OCI-LY3 (cell line): ENCODE data around the gene MACO1.

Experiments
- H2AFZ ChIP-seq: fragments of 200-600, 300-600 bp; shearing (Covaris generic); 2 replicates; pipeline ENCODE4 v1.6.0; 2014; ENCODE audit warnings: antibody characterized with exemption, low read depth, low read length
- H3K27ac ChIP-seq: fragments of 200-600, 300-600 bp; sonication (generic); 2 replicates; pipeline ENCODE4 v1.5.1; 2014; ENCODE audit warnings: mild to moderate bottlenecking, low read length, moderate library complexity, mixed read lengths
- H3K27me3 ChIP-seq: fragments of 200-600, 300-600 bp; sonication (generic); 2 replicates; pipeline ENCODE4 v1.6.1; 2014; ENCODE audit warnings: low read depth, low read length, mixed read lengths
- H3K36me3 ChIP-seq: fragments of 200-600, 300-600 bp; sonication (generic); replicated peaks from 2 replicates; pipeline ENCODE3; 2014; ENCODE audit warnings: low read depth, low read length, mixed read lengths
- H3K4me1 ChIP-seq: fragments of 300-600, 200-600 bp; sonication (generic); 2 replicates; pipeline ENCODE4 v1.6.1; 2014; ENCODE audit warnings: low read length, mixed read lengths
- H3K4me2 ChIP-seq: fragments of 200-600, 300-600 bp; sonication (generic); 2 replicates; pipeline ENCODE4 v1.6.1; 2014; ENCODE audit warnings: low read length, mixed read lengths
- H3K4me3 ChIP-seq: fragments of 300-600, 200-600 bp; sonication (generic); 2 replicates; pipeline ENCODE4 v1.5.1; 2014; ENCODE audit warnings: antibody characterized with exemption, mild to moderate bottlenecking, low read length, moderate library complexity
- H3K79me2 ChIP-seq: fragments of 300-600, 200-600 bp; shearing (Covaris generic); 2 replicates; pipeline ENCODE4 v1.6.1; 2014; ENCODE audit warnings: mild to moderate bottlenecking, low read length, mixed read lengths
- H3K9ac ChIP-seq: fragments of 300-600, 200-600 bp; shearing (Covaris generic); 2 replicates; pipeline ENCODE4 v1.6.0; 2014; ENCODE audit warnings: mild to moderate bottlenecking, low read length, moderate library complexity
- H3K9me3 ChIP-seq: fragments of 200-600, 300-600 bp; shearing (Covaris generic); 2 replicates; pipeline ENCODE4 v1.6.1; 2014; ENCODE audit warnings: low read length, mixed read lengths; ENCODE audit not compliant: insufficient read depth
- H4K20me1 ChIP-seq: fragments of 200-600, 300-600 bp; sonication (generic); 2 replicates; pipeline ENCODE4 v1.6.1; 2016; ENCODE audit warnings: low read length, mixed read lengths; ENCODE audit not compliant: insufficient read depth
- EZH2phosphoT487 ChIP-seq: fragments of 200-600 bp; shearing (Covaris generic); IDR thresholded peaks from 2 replicates; pipeline ENCODE4 v1.6.1; 2018; ENCODE audit warnings: antibody characterized with exemption, mixed run types, low read depth
- TF ChIP-seq, protein P1 (sequence below): fragments of 200-600, 300-600 bp; sonication (generic); IDR thresholded peaks from 2 replicates; pipeline ENCODE4 v1.5.1; 2014; ENCODE audit warnings: antibody characterized with exemption, low read length, low read depth

MACO1 gene

DNA sequence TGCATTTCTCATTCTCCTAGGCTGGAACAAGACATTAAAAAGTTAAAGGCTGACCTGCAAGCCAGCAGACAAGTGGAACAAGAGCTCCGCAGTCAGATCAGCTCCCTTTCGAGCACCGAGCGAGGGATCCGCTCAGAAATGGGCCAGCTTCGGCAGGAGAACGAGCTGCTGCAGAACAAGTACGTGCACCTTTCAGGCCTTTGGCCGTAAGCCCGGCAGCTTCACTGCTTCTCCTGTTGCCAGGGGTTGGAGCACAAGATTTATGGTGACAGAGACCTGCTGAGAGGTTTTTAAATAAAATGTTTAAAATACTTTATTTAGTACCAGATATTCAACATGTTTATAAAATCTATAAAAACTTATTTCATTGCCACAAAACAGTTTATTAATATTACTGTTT, 53.4 kb downstream of the MACO1 start:
- Histone ChIP-seq H4K20me1 (0 out of 2 replicates have a peak, but pooled peaks cover 8% of the 10 kb centered on the region), H3K36me3 (peaks cover 24% of the 10 kb centered on the region), H3K4me1 (peaks cover 23% of the 10 kb centered on the region), H3K9ac (no peak overlapping the region), H3K4me3 (no peak overlapping the region), H3K27ac (no peak overlapping the region), H2AFZ (no peak overlapping the region), H3K27me3 (no peaks in the 10 kb centered on the region), H3K9me3 (no peaks in the 10 kb centered on the region), H3K79me2 (peaks cover 68% of the 10 kb centered on the region), H3K4me2 (no peak overlapping the region)
- TF ChIP-seq, protein P1, sequence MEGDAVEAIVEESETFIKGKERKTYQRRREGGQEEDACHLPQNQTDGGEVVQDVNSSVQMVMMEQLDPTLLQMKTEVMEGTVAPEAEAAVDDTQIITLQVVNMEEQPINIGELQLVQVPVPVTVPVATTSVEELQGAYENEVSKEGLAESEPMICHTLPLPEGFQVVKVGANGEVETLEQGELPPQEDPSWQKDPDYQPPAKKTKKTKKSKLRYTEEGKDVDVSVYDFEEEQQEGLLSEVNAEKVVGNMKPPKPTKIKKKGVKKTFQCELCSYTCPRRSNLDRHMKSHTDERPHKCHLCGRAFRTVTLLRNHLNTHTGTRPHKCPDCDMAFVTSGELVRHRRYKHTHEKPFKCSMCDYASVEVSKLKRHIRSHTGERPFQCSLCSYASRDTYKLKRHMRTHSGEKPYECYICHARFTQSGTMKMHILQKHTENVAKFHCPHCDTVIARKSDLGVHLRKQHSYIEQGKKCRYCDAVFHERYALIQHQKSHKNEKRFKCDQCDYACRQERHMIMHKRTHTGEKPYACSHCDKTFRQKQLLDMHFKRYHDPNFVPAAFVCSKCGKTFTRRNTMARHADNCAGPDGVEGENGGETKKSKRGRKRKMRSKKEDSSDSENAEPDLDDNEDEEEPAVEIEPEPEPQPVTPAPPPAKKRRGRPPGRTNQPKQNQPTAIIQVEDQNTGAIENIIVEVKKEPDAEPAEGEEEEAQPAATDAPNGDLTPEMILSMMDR = no peak
- TF ChIP-seq EZH2phosphoT487 = no peak

GRCh38 chr1:25484533-25484932, 53.8 kb downstream of the MACO1 start:
- H3K36me3 ChIP-seq = peaks cover 27% of the 10 kb centered on the region

DNA sequence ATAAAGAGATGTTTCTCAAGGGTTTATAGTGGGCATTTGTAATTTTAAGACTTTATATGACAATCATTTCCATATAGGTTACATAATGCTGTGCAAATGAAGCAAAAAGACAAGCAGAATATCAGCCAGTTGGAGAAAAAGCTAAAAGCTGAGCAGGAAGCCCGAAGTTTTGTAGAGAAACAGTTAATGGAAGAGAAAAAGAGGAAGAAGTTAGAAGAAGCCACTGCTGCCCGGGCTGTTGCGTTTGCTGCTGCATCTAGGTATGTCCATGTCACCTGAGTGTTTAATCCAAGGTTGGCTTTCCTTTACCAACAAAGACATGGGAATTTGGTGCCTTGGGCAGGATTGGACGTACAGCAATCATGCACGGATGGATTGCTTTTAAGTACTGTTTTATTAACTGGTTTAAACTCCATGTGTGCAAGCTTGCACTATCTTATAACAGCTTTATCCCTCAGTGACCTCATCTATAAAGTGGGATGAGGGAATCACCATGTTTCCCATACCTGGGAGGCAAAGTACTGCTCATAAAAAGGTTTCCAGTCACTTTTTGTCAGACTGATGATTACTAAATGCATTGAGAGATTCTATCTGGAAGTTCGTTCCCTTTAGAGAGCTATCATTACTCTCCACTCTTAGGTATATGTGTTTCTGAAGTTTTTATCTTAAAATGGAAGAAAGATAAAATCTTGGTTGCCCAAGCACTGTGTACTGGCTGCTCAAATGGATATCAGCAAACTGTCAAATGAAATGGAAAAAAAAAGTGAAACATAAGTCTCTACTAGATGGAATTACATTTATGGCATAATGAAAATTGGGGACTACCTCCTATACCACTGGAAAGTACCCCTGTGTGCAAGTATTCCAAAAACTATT, 55.1 kb downstream of the MACO1 start:
- Histone ChIP-seq H3K4me2 (peak overlapping the region; percentile 6), H3K4me3 (no peak overlapping the region), H3K4me1 (peaks cover 23% of the 10 kb centered on the region), H3K27ac (peak overlapping the region; percentile 39), H4K20me1 (0 out of 2 replicates have a peak, but pooled peaks cover 8% of the 10 kb centered on the region), H3K27me3 (no peaks in the 10 kb centered on the region), H3K79me2 (peaks cover 53% of the 10 kb centered on the region), H3K9me3 (no peaks in the 10 kb centered on the region), H3K36me3 (peaks cover 23% of the 10 kb centered on the region), H2AFZ (no peak overlapping the region), H3K9ac (no peak overlapping the region)
- TF ChIP-seq, protein P1 = no peak
- TF ChIP-seq EZH2phosphoT487 = no peak

More at GRCh38 chr1:25484533-25484932, 53.8 kb downstream of the MACO1 start:
- no peak overlapping the region for H3K9ac ChIP-seq
- no peaks in the 10 kb centered on the region for H3K27me3 ChIP-seq
- no peaks in the 10 kb centered on the region for H3K9me3 ChIP-seq
- no peak overlapping the region for H3K4me2 ChIP-seq
- no peak overlapping the region for H3K4me3 ChIP-seq
- H4K20me1 ChIP-seq = 0 out of 2 replicates have a peak, but pooled peaks cover 8% of the 10 kb centered on the region
- H3K27ac ChIP-seq = no peak overlapping the region
- TF ChIP-seq, protein P1 = no peak
- no peak for TF ChIP-seq EZH2phosphoT487
- no peak overlapping the region for H2AFZ ChIP-seq
- peaks cover 64% of the 10 kb centered on the region for H3K79me2 ChIP-seq
- H3K4me1 ChIP-seq = peaks cover 23% of the 10 kb centered on the region

GRCh38 chr1:25486602-25487001, 55.9 kb downstream of the MACO1 start:
- H3K4me1 ChIP-seq = peaks cover 18% of the 10 kb centered on the region
- H3K27me3 ChIP-seq = no peaks in the 10 kb centered on the region
- H3K27ac ChIP-seq = no peak overlapping the region
- no peak overlapping the region for H3K4me2 ChIP-seq
- TF ChIP-seq EZH2phosphoT487 = no peak
- TF ChIP-seq, protein P1 = no peak
- H3K9me3 ChIP-seq = no peaks in the 10 kb centered on the region
- H3K4me3 ChIP-seq = no peak overlapping the region
- peaks cover 45% of the 10 kb centered on the region for H3K79me2 ChIP-seq
- 0 out of 2 replicates have a peak, but pooled peaks cover 2% of the 10 kb centered on the region for H4K20me1 ChIP-seq
- H3K9ac ChIP-seq = no peak overlapping the region
- peaks cover 26% of the 10 kb centered on the region for H3K36me3 ChIP-seq
- H2AFZ ChIP-seq = no peak overlapping the region
